Posterior vena cava (tissue), 2 donors: ENCODE measurements around the gene APOF. TPM values are rescaled to one million over a fixed set of nuclear protein-coding genes. Genes with fewer than 3 reads are reported as not detected.

ENCODE experiments used
- total RNA-seq, 2 donors: library from RNA; stranded (reverse); fragmentation: NEBNext Ultra II Directional; extraction: Animal tissue kit (Norgen Biotek cat#: 25700); gene quantifications; one replicate each; pipeline ENCODE4 v1.2.1, GENCODE V29; 2021
- donor health status: DM: yes; HTN: yes; CAD: no.
- donor health status: DM: yes; HTN: yes; CAD: no.

The APOF gene
- total RNA-seq, 2 donors from 2014 or later, result not detected

Other genes starting within 250 kb of the APOF start
- gene RPL41, start 246.2 kb downstream of the APOF start, total RNA-seq, result 1,000 to 10,000 TPM; 2,364 to 2,753 TPM
- 1 to 10 TPM; 7.9 to 8.0 TPM for gene ZC3H10, start 244.6 kb downstream of the APOF start, total RNA-seq
- gene ESYT1, start 234.6 kb downstream of the APOF start, total RNA-seq, result 100 to 1,000 TPM; 113 to 120 TPM
- gene MYL6B, start 210.3 kb downstream of the APOF start, total RNA-seq, result 10 to 100 TPM; 32.9 to 35.7 TPM
- 1,000 to 10,000 TPM; 3,219 to 3,986 TPM for gene MYL6, start 204.5 kb downstream of the APOF start, total RNA-seq
- gene SMARCC2, start 173.4 kb downstream of the APOF start, total RNA-seq, result 10 to 100 TPM; 81.0 to 93.9 TPM
- 10 to 100 TPM; 40.1 to 44.2 TPM for gene RNF41, start 140.9 kb downstream of the APOF start, total RNA-seq
- 10 to 100 TPM; 19.9 to 23.1 TPM for gene NABP2, start 138.5 kb downstream of the APOF start, total RNA-seq
- gene SLC39A5, start 132.8 kb downstream of the APOF start, total RNA-seq, result not detected
- gene ANKRD52, start 104.5 kb downstream of the APOF start, total RNA-seq, result 10 to 100 TPM; 24.6 to 34.5 TPM
- gene COQ10A, start 95.9 kb downstream of the APOF start, total RNA-seq, result 10 to 100 TPM in 1 of 2 donors, 1 to 10 TPM in 1; 9.6 to 10.1 TPM
- 100 to 1,000 TPM; 109 to 115 TPM for gene CS, start 62.5 kb downstream of the APOF start, total RNA-seq
- 10 to 100 TPM; 62.1 to 79.3 TPM for gene CNPY2, start 46.9 kb downstream of the APOF start, total RNA-seq
- gene PAN2, start 28.9 kb downstream of the APOF start, total RNA-seq, result 10 to 100 TPM; 29.4 to 40.7 TPM
- gene IL23A, start 24.0 kb downstream of the APOF start, total RNA-seq, result not detected
- gene STAT2, start 2.8 kb downstream of the APOF start, total RNA-seq, result 100 to 1,000 TPM; 108 to 113 TPM
- 1 to 10 TPM; 4.4 TPM for gene TIMELESS, start 86.6 kb upstream of the APOF start, total RNA-seq
- not detected for gene MIP, start 91.8 kb upstream of the APOF start, total RNA-seq
- 1 to 10 TPM; 1.7 to 2.3 TPM for gene SPRYD4, start 105.7 kb upstream of the APOF start, total RNA-seq
- under 1 TPM; 0.24 to 0.69 TPM for gene GLS2, start 125.3 kb upstream of the APOF start, total RNA-seq
- gene RBMS2, start 159.0 kb upstream of the APOF start, total RNA-seq, result 10 to 100 TPM; 57.2 to 60.5 TPM